Central memory CD8-positive, alpha-beta T cell (primary cell): ENCODE results near the gene ITPR2.

ENCODE experiments used
- ATAC-seq: fragments of 150-1000 bp; cut with Tn5 transposase; replicated peaks from 2 replicates; pipeline ENCODE4 v1.10.0; 2022; ENCODE audit warnings: mild to moderate bottlenecking, moderate FRiP score, moderate number of reproducible peaks; ENCODE audit not compliant: poor library complexity, severe bottlenecking; ENCODE audit errors: extremely low read depth
- DNase-seq, 2 donors: peaks; one replicate each; pipeline ENCODE4 v3.0.0; 2021; ENCODE audit warnings: low spot score in 2 of 2
- H3K27ac Mint-ChIP-seq: one replicate; pipeline ENCODE4 v1.8.0; 2022; ENCODE audit warnings: low read depth, mild to moderate bottlenecking, moderate library complexity, mixed read lengths
- H3K27me3 Mint-ChIP-seq: one replicate; pipeline ENCODE4 v1.8.0; 2022; ENCODE audit warnings: mixed read lengths
- H3K36me3 Mint-ChIP-seq: one replicate; pipeline ENCODE4 v1.8.0; 2022; ENCODE audit warnings: mild to moderate bottlenecking, moderate library complexity, mixed read lengths; ENCODE audit not compliant: insufficient read depth
- H3K4me1 Mint-ChIP-seq: one replicate; pipeline ENCODE4 v1.8.0; 2022; ENCODE audit warnings: mixed read lengths
- H3K4me3 Mint-ChIP-seq: one replicate; pipeline ENCODE4 v1.8.0; 2022; ENCODE audit warnings: mild to moderate bottlenecking, moderate library complexity, mixed read lengths
- H3K9me3 Mint-ChIP-seq: one replicate; pipeline ENCODE4 v1.8.0; 2022; ENCODE audit warnings: mixed read lengths

ITPR2 gene

DNA sequence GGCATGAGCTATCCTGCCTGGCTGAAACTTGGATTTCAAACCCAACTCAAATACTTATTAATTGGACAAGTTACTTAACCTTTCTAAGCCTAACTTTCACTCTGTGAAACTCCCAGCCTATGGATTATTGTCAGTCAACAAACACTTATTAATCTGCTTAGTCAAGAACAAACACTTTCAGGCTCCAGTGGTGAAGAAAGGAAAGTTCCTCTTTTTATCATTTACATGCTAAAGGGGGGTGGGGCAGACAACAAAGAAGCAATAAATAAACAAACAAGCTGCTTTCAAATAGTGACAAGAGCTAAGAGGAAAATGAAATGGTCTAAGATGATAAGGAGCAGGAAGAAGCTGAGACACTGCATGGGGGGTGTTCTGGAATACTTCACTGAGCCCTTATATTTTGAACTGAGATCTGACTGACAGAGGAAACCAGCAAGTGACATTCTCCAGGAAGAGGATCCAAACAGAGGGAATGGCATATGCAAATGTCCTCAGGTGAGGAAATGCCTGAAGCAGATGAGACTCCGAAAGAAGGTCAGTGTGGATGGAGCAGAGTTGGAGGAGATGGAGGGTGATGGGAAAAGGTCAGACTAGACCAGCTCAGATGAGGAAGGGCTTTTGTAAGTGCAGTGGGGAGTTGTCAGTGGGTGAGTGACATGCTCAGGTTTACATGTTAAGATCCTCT, 259.6 kb downstream of the ITPR2 start:
- Mint-ChIP-seq H3K4me3 (no peak overlapping the region), H3K9me3 (no peaks in the 10 kb centered on the region), H3K4me1 (peaks cover 16% of the 10 kb centered on the region), H3K27me3 (no peaks in the 10 kb centered on the region), H3K27ac (no peak overlapping the region), H3K36me3 (peaks cover 15% of the 10 kb centered on the region)
- no peak for DNase-seq
- ATAC-seq = no peak

DNA sequence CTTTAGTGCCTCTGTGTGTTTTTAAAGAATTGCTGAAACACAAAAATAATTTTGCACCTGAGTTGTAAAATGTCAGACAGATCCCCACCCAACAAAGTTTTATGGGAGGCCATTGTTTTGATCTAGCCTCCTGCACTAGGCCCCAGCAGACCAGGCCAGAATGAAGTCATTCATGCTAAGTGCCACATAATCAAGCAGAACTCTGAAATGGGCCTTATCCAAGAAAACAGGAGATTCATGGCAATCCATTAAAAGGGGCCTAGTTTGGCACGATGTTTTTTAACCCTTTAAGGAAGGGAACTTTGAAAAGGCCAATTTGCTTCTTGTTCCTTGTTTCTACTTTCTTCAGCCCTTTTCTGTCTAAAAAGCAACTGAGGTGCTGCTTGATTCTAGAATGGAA, 260.9 kb downstream of the ITPR2 start:
- Mint-ChIP-seq H3K27ac (no peak overlapping the region), H3K4me1 (peaks cover 10% of the 10 kb centered on the region), H3K36me3 (peaks cover 12% of the 10 kb centered on the region), H3K27me3 (no peaks in the 10 kb centered on the region), H3K9me3 (no peaks in the 10 kb centered on the region), H3K4me3 (no peak overlapping the region)
- no peak for ATAC-seq
- DNase-seq = no peak

DNA sequence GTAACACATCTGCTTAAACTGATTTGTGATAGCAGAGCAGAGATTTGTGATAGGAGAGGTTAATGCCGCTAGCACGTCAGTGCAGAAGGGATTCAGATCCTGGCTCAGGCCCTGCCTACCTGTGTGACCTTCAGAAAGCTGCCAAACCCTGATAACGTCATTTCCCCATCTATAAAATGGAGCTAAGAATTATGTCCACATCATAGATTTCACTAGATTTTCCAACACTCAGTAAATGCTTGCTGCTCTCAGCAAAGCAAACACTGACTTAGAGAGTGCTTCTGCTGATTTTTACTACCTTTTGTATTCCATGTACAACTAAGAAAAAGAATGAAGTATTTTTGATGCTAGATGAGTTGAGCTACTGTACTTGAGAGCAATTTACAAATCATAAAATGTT, 261.4 kb downstream of the ITPR2 start:
- Mint-ChIP-seq H3K27ac (no peak overlapping the region), H3K36me3 (peaks cover 12% of the 10 kb centered on the region), H3K4me3 (no peak overlapping the region), H3K9me3 (no peaks in the 10 kb centered on the region), H3K4me1 (peaks cover 5% of the 10 kb centered on the region), H3K27me3 (no peaks in the 10 kb centered on the region)
- DNase-seq = no peak
- ATAC-seq = no peak

DNA sequence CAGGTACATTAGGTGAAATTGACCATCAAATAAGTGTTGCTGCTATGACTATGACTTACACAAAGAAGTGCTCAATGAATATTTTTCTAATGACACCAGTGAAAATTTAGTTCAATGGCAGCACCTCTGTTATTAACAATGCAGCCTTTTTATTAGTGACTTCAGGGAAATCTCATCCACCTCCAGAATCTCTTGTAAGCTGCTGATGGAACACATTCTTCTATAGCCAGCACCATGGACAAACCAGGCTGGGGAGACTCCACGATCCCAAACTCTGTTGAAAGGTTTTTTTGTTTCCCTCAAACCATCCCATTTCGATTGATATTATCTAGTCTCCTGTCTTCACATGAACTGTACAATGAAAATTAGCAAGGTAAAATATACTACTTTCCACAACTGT, 265.9 kb downstream of the ITPR2 start:
- Mint-ChIP-seq H3K27ac (no peak overlapping the region), H3K9me3 (no peaks in the 10 kb centered on the region), H3K4me1 (no peaks in the 10 kb centered on the region), H3K27me3 (no peaks in the 10 kb centered on the region), H3K4me3 (no peak overlapping the region), H3K36me3 (peaks cover 16% of the 10 kb centered on the region)
- DNase-seq (no peak), ATAC-seq (no peak)

DNA sequence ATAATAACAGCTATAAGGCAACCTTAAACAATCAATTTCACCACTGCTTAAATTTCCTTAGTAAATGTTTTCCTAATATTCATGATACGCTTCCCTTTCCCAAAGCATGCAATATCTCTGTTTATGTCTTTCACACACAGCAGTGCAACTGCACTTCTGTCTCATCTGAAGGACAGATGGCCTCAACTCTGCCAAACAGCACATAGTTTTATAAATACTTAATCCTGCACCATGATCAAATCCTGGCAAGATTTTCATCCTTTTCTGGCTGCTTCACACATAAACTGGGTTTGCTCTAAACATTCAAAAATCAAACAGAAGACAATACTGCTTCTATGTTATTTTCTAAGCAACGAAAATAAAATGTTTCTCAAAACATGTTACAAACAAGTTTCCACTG, 266.3 kb downstream of the ITPR2 start:
- Mint-ChIP-seq H3K27me3 (no peaks in the 10 kb centered on the region), H3K9me3 (no peaks in the 10 kb centered on the region), H3K27ac (no peak overlapping the region), H3K4me1 (no peaks in the 10 kb centered on the region), H3K36me3 (peaks cover 14% of the 10 kb centered on the region), H3K4me3 (no peak overlapping the region)
- DNase-seq = no peak
- no peak for ATAC-seq

DNA sequence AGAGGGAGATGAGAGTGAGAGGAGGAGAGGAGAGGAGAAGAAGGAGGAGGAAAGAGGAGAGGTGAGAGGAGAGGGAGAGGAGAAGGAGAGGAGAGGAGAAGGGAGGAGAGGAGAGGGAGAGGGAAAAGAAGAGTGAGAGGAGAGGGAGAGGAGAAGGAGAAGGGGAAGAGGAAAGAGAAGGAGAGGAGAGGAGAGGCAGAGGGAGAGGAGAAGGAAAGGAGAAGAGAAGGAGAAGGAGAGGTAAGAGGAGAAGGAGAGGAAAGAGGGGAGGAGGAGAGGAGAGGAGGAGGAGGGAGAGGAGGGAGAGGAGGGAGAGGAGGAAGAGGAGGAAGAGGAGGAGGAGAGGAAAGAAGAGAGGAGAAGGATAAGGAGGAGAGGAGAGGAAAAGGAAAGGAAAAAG, 266.8 kb downstream of the ITPR2 start:
- peaks cover 14% of the 10 kb centered on the region for H3K36me3 Mint-ChIP-seq
- no peaks in the 10 kb centered on the region for H3K4me1 Mint-ChIP-seq
- H3K27me3 Mint-ChIP-seq = no peaks in the 10 kb centered on the region
- peak overlapping the region; percentile 21 for H3K27ac Mint-ChIP-seq
- no peak overlapping the region for H3K4me3 Mint-ChIP-seq
- no peaks in the 10 kb centered on the region for H3K9me3 Mint-ChIP-seq
- DNase-seq (no peak), ATAC-seq (no peak)

DNA sequence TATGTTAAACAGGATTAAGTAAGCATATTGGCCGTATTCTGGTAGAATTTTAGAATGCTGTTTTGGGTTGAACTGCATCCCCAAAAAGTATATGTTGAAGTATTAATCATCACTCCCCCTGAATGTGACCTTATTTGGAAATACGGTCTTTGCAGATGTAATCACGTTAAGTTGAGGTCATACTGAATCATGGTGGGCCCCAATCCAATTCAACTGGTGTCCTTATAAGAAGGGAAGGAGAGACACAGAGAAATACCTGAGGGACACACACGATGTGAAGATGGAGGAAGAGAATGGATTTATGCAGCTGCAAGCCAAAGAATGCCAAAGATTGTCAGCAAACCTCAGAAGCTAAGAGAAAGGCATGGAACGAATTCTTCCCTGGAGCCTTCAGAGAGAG, 268.6 kb downstream of the ITPR2 start:
- H3K4me1 Mint-ChIP-seq = no peaks in the 10 kb centered on the region
- no peaks in the 10 kb centered on the region for H3K9me3 Mint-ChIP-seq
- H3K27ac Mint-ChIP-seq = no peak overlapping the region
- H3K27me3 Mint-ChIP-seq = no peaks in the 10 kb centered on the region
- DNase-seq (no peak), ATAC-seq (no peak)
- H3K4me3 Mint-ChIP-seq = no peak overlapping the region
- H3K36me3 Mint-ChIP-seq = peaks cover 12% of the 10 kb centered on the region

DNA sequence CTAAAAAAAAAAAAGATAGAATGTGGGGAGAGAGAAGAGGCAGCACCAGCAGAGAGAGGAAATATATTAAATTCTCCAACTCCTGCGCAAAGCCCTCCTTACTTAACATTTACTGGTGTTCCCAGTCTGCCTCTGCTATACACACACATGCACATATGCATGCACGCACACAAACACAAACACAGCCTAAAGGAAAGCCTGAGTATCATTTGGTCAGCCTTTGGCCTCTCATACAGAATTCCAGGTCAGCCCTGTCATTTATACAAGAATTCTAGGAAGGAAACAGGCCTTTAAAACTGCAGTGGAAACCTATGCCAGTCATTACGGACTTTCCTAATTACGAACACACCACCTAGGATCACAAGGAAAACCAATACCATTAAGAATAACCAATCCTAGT, 269.4 kb downstream of the ITPR2 start:
- ATAC-seq (no peak), DNase-seq (no peak)
- Mint-ChIP-seq H3K4me3 (no peak overlapping the region), H3K4me1 (no peaks in the 10 kb centered on the region), H3K9me3 (no peaks in the 10 kb centered on the region), H3K27ac (no peak overlapping the region), H3K27me3 (no peaks in the 10 kb centered on the region), H3K36me3 (peaks cover 6% of the 10 kb centered on the region)

DNA sequence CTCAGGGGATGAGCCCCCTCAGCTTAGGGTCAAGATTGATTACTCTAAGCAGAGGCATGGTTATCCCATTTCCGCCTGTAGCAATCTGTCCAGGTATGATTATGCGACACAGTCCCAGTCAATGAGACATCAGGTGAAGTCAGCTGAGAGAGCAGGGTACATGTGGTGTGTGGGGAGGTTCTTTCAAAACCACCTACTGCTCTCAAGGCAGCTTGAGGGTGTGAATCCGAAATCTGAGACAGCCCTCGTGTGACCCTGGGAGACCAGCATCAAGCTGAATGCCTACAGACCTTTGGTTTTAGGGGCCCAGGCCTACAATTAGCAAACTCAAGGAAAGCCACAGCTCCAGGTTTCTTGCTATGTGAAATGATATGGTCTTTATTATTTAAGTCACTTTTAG, 275.7 kb downstream of the ITPR2 start:
- no peaks in the 10 kb centered on the region for H3K27me3 Mint-ChIP-seq
- DNase-seq = no peak
- no peaks in the 10 kb centered on the region for H3K4me1 Mint-ChIP-seq
- no peak overlapping the region for H3K27ac Mint-ChIP-seq
- no peak for ATAC-seq
- no peaks in the 10 kb centered on the region for H3K9me3 Mint-ChIP-seq
- H3K4me3 Mint-ChIP-seq = no peak overlapping the region
- peaks cover 11% of the 10 kb centered on the region for H3K36me3 Mint-ChIP-seq

DNA sequence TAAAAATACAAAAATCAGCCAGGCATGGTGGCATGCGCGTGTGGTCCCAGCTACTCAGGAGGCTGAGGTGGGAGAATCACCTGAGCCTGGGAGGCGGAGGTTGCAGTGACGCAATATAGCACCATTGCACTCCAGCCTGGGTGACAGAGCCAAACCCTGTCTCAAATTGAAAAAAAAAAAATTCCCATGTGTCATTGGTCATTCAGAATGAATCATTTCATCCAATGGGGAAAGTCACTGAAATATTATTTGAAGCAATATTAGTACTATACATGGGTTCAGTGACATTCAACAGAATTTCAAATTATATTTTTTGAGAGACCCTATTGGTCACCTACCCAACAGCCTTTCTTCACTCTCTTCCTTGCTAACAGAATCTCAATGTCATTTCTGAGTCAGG, 276.1 kb downstream of the ITPR2 start:
- Mint-ChIP-seq H3K4me1 (no peaks in the 10 kb centered on the region), H3K36me3 (peaks cover 11% of the 10 kb centered on the region), H3K27ac (no peak overlapping the region), H3K27me3 (no peaks in the 10 kb centered on the region), H3K4me3 (no peak overlapping the region), H3K9me3 (no peaks in the 10 kb centered on the region)
- ATAC-seq (no peak), DNase-seq (no peak)

DNA sequence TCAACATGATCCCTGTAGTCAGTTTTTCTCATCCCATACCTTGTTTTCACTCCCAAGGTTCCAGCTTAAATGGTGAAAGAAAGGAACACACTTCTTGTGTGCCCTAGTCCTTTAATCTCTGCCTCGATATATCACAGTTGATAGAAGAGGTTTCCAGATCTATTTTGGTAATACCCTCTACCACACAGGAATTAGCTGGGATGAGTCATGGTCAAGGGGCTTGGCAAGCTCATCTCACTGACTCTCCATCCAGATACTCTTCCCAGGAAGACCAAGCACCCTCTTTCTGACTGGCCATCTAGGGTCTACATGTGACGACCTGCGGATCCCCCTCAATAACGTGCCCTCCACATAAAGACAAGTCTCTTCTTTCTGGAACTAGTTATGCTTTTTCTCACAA, 277.9 kb downstream of the ITPR2 start:
- Mint-ChIP-seq H3K9me3 (no peaks in the 10 kb centered on the region), H3K27ac (no peak overlapping the region), H3K4me1 (no peaks in the 10 kb centered on the region), H3K27me3 (no peaks in the 10 kb centered on the region), H3K36me3 (peaks cover 11% of the 10 kb centered on the region), H3K4me3 (no peak overlapping the region)
- DNase-seq (no peak), ATAC-seq (no peak)

DNA sequence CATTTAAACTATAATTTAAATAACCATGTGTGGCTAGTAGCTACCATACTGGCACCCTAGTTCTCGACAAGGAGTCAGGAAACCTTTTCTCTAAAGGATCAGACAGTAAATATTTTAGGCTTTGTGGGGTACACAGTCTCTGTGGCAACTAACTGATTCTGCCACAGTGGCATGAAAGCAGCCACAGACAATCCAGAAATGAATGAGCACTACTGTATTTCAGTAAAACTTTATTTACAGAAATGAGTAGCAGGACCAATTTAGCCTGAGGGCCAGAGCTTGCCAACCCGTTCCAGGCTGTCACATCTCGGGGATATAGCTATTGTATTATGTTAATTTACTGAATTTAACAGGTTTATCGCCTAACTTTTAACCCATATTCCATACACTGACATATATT, 278.7 kb downstream of the ITPR2 start:
- Mint-ChIP-seq H3K27ac (no peak overlapping the region), H3K4me3 (no peak overlapping the region), H3K9me3 (no peaks in the 10 kb centered on the region), H3K36me3 (peaks cover 11% of the 10 kb centered on the region), H3K27me3 (no peaks in the 10 kb centered on the region), H3K4me1 (no peaks in the 10 kb centered on the region)
- ATAC-seq (no peak), DNase-seq (no peak)

DNA sequence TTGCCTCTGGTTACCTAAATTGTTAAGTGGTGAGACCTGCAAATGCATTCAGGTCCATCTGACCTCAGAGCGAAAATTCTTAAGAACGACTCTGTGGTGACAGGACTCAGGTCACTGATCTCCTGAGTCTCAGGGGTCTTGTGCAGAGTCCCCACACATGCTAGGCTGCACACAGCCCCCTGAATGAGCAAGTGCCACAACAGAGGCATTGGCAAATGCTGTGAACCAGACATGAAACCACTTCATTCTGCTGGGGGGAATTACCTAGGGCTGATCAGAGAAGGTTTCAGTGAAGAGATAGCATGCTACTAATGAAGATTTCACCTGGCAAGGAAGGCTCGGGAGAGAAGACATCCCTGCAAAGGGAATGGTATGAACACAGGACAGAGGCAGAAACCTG, 281.6 kb downstream of the ITPR2 start:
- H3K36me3 Mint-ChIP-seq = peaks cover 17% of the 10 kb centered on the region
- ATAC-seq (no peak), DNase-seq (no peak)
- H3K4me1 Mint-ChIP-seq = no peaks in the 10 kb centered on the region
- H3K27ac Mint-ChIP-seq = no peak overlapping the region
- no peak overlapping the region for H3K4me3 Mint-ChIP-seq
- no peaks in the 10 kb centered on the region for H3K27me3 Mint-ChIP-seq
- H3K9me3 Mint-ChIP-seq = no peaks in the 10 kb centered on the region

DNA sequence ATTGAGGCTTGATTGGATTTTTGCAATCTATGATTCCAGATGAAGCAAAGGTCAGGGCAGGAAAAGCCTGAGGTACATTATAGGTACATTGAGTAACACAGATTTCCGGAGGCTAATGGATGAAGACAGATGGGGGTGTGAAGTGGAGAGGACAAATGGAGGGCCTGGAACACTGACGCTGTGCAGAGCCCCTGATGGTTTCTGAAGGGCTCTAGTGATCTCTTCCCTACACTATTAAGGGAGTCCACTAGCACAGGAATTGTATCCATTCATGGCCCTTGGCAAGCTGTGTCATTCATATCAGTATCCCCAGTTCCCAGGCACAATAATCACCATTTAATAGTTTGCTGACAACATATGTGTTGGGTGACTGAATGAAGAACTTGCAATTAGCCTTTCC, 284.8 kb downstream of the ITPR2 start:
- no peak for ATAC-seq
- peaks cover 13% of the 10 kb centered on the region for H3K36me3 Mint-ChIP-seq
- no peaks in the 10 kb centered on the region for H3K9me3 Mint-ChIP-seq

More for the DNA sequence above, 284.8 kb downstream of the ITPR2 start:
- H3K4me3 Mint-ChIP-seq = no peak overlapping the region
- H3K27ac Mint-ChIP-seq = no peak overlapping the region
- no peaks in the 10 kb centered on the region for H3K27me3 Mint-ChIP-seq
- H3K4me1 Mint-ChIP-seq = no peaks in the 10 kb centered on the region
- DNase-seq = no peak
